Activated T-helper 2 cell treated with anti-CD3 and anti-CD28 coated beads, Interferon-gamma antibody, Interleukin-2, Interleukin-4, amounts not matched to agents 10 μg/mL and 5 μg/mL and 100 μg/mL, durations not matched to agents 14 hours and 24 hours and 36 hours (primary cell): Measurements from ENCODE around the gene NKAIN2. TPM values are rescaled to one million over a fixed set of nuclear protein-coding genes. Genes with fewer than 3 reads are reported as not detected.

Experiments
- DNase-seq: peaks from one replicate; pipeline ENCODE4 v3.0.0; 2021; ENCODE audit warnings: low spot score
- H3K27ac Mint-ChIP-seq: one replicate; pipeline ENCODE4 v1.8.0; 2021; ENCODE audit warnings: mixed read lengths
- H3K27me3 Mint-ChIP-seq: one replicate; pipeline ENCODE4 v1.8.0; 2021; ENCODE audit warnings: low read depth, mixed read lengths
- H3K36me3 Mint-ChIP-seq: one replicate; pipeline ENCODE4 v1.8.0; 2021; ENCODE audit warnings: low read depth, mixed read lengths
- H3K4me1 Mint-ChIP-seq: one replicate; pipeline ENCODE4 v1.8.0; 2021; ENCODE audit warnings: low read depth, mixed read lengths
- H3K4me3 Mint-ChIP-seq: one replicate; pipeline ENCODE4 v1.8.0; 2021; ENCODE audit warnings: low read depth, mild to moderate bottlenecking, moderate library complexity, mixed read lengths
- H3K9me3 Mint-ChIP-seq: one replicate; pipeline ENCODE4 v1.8.0; 2021; ENCODE audit warnings: mixed read lengths
- intact Hi-C: fragments of 100-400 bp; cut with micrococcal nuclease; formaldehyde crosslinking; loops from one replicate; pipeline ENCODE4 v1.15.1; 2023
- total RNA-seq: library from RNA; stranded (reverse); gene quantifications from 2 replicates; pipeline ENCODE4 v1.2.3, GENCODE V29; 2022

The NKAIN2 gene
- total RNA-seq, 1 donor from 2014 or later = not detected

DNA sequence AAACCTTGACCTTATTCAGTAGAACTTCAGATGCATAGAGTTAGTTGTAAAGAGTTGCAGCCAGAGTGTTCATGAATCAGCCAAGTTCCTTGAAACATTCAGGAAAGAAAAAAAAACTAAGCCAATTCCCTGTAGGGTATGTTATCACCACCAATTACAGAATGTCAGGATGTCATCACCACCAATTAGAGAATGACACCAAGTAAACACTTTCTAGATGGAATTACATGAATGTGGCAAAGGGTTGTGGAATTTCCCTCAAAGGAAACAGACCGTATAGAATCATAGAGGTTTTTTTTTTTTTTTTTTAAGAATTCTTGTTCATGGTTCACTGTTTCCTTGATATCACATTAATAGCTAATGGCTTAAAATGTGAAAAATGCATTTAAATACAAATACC lies 686.5 kb downstream of the NKAIN2 start:
- no peaks in the 10 kb centered on the region for H3K4me1 Mint-ChIP-seq
- intact Hi-C loops = no loop called here
- no peaks in the 10 kb centered on the region for H3K27me3 Mint-ChIP-seq
- H3K4me3 Mint-ChIP-seq = no peak overlapping the region
- no peak overlapping the region for H3K27ac Mint-ChIP-seq
- DNase-seq = no peak
- no peaks in the 10 kb centered on the region for H3K36me3 Mint-ChIP-seq
- no peaks in the 10 kb centered on the region for H3K9me3 Mint-ChIP-seq

DNA sequence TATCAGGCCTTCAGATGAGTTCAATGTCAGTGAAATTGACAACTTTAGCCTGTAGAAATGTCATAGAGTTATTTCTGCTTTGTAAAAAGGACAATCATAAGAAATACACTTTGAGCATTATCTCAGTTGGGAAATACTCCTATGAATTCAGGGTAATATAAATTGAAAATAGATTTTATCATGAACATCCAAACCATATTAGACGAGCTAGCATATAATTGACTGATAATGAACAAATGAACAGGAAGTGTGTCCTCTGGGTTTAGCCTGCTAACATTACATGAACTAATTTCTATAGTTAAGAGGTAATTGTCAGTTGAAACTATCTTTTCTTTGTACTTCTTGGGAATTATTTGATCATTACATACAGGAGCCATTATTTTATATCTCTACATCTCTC lies 689.6 kb downstream of the NKAIN2 start:
- no peak for DNase-seq
- Mint-ChIP-seq H3K4me1 (no peaks in the 10 kb centered on the region), H3K36me3 (no peaks in the 10 kb centered on the region), H3K27me3 (no peaks in the 10 kb centered on the region), H3K9me3 (no peaks in the 10 kb centered on the region), H3K4me3 (no peak overlapping the region), H3K27ac (no peak overlapping the region)
- intact Hi-C loops = no loop called here

DNA sequence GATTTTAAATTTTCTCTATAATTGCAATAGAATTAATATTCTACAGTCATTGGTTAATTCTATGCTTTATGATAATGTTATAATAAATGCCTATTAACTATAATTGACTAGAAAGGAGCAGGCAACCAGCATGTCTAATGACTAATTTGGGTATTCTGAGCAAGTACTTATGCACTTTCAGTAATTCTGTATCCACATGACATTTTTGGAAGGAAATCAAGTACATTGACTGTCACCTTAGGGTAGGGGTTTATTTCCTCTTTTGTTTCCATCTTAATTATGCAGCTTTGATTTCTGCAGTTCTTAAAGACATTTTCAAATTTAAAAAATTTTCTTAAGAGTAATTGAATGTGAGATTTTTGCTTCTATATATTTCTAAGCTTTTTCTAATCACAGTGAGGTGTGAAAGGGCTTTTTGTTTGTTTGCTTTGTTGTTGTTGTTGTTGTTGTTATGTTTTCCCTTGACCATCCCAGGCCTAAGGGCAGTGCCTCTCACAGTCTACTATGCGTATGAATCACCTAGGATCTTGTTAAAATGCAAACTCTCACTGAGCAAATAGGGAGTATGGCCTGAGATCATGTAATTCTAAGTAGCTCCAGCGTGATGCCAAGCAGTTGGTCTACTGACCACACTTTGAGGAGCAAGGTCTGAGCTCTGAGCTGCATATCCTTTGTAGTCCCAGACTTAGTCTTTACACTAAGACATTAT lies 691.4 kb downstream of the NKAIN2 start:
- no peak overlapping the region for H3K4me3 Mint-ChIP-seq
- no peaks in the 10 kb centered on the region for H3K9me3 Mint-ChIP-seq
- no peaks in the 10 kb centered on the region for H3K4me1 Mint-ChIP-seq
- DNase-seq = no peak
- H3K36me3 Mint-ChIP-seq = no peaks in the 10 kb centered on the region
- no peak overlapping the region for H3K27ac Mint-ChIP-seq
- intact Hi-C loops = no loop called here
- H3K27me3 Mint-ChIP-seq = no peaks in the 10 kb centered on the region

DNA sequence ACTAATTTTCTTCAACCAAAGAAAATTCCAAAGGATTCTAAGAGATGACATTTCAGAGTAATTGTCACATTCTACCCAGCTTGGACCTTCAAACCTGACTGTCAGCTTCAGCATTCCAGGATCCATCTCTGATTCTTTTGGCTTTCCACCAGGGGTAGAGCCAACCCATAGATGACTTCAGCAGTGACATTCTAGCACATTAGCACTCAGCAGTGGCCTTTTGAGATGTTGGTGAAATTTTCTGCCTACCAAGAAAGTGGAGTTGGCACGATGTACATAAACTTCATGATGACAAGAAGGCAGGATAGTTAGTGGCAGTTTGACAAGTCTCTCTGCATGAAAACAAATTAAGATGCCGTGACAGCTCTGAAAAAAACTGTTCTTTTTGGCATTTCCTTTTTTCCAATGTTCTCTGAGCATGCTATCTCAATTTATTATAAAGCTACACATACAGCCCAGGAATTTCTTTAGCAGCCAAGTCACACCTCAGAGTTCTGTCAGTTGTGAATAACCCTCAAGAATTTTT lies 692.1 kb downstream of the NKAIN2 start:
- H3K27me3 Mint-ChIP-seq = no peaks in the 10 kb centered on the region
- H3K4me1 Mint-ChIP-seq = no peaks in the 10 kb centered on the region
- intact Hi-C loops = no loop called here
- no peak for DNase-seq
- H3K27ac Mint-ChIP-seq = no peak overlapping the region
- no peaks in the 10 kb centered on the region for H3K36me3 Mint-ChIP-seq
- no peak overlapping the region for H3K4me3 Mint-ChIP-seq
- H3K9me3 Mint-ChIP-seq = no peaks in the 10 kb centered on the region

DNA sequence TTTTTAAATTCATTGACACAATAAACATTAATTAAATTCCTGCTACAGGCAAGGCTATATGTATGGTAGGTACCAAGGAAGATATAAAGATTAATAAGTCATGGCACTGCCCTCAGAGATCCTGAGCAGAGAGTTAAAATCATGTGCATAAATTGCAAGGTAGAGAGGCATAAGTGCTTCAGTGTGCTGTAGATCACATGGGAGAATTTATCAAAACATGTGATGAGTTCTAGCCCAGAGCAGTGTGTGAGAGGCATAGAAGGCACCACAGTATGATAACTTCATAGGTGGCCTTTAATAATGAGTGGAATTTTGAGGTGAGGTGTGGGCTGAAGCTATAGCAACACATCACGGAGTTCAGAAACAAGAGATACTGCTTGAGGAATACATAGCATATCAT lies 692.7 kb downstream of the NKAIN2 start:
- H3K36me3 Mint-ChIP-seq = no peaks in the 10 kb centered on the region
- no peak overlapping the region for H3K27ac Mint-ChIP-seq
- no peaks in the 10 kb centered on the region for H3K27me3 Mint-ChIP-seq
- H3K4me3 Mint-ChIP-seq = no peak overlapping the region
- no peaks in the 10 kb centered on the region for H3K4me1 Mint-ChIP-seq
- intact Hi-C loops = no loop called here
- H3K9me3 Mint-ChIP-seq = no peaks in the 10 kb centered on the region
- DNase-seq = no peak

DNA sequence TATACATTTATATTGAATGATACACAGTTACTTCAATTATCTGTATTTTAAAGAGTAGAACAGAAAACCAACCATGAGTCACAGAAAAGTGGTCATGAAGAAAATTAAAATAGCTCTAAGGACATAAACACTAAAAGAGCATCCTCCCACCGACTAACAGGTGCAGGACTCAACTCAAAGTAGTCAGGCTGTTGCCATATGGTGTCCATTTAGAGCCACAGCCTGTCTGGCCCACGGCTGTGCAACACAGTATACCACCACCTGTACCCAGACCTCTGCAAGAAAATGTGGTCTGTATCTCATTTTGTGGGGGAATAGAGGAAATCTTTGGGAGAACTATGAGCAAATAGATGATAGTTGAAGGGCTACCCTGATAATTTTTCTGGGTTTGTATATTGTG lies 708.8 kb downstream of the NKAIN2 start:
- H3K4me3 Mint-ChIP-seq = no peak overlapping the region
- no peaks in the 10 kb centered on the region for H3K4me1 Mint-ChIP-seq
- no peaks in the 10 kb centered on the region for H3K27me3 Mint-ChIP-seq
- intact Hi-C loops = no loop called here
- no peaks in the 10 kb centered on the region for H3K36me3 Mint-ChIP-seq
- H3K27ac Mint-ChIP-seq = no peak overlapping the region
- H3K9me3 Mint-ChIP-seq = no peaks in the 10 kb centered on the region
- DNase-seq = no peak

DNA sequence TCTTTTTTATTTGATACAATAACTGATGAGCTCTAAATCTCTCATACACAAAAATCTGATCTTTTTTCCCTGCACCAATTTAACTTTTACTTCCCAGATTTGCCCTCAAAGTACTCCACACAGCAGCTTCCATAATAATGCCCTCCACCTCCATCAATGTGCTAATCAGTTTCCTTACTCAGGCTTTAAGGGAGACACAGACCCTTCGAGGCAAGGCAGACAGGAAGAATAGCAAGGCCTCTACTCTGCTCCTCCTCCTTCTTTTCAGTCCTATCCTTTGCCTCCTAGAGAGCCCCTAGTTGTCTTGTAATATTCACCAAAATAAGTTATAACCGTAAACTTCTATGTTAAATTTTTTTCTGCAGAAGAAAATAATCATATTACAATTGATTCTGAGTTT lies 713.7 kb downstream of the NKAIN2 start:
- H3K4me3 Mint-ChIP-seq = no peak overlapping the region
- no peak overlapping the region for H3K27ac Mint-ChIP-seq
- no peaks in the 10 kb centered on the region for H3K27me3 Mint-ChIP-seq
- no peaks in the 10 kb centered on the region for H3K9me3 Mint-ChIP-seq
- H3K36me3 Mint-ChIP-seq = no peaks in the 10 kb centered on the region
- no peak for DNase-seq
- H3K4me1 Mint-ChIP-seq = no peaks in the 10 kb centered on the region
- intact Hi-C loops = no loop called here

DNA sequence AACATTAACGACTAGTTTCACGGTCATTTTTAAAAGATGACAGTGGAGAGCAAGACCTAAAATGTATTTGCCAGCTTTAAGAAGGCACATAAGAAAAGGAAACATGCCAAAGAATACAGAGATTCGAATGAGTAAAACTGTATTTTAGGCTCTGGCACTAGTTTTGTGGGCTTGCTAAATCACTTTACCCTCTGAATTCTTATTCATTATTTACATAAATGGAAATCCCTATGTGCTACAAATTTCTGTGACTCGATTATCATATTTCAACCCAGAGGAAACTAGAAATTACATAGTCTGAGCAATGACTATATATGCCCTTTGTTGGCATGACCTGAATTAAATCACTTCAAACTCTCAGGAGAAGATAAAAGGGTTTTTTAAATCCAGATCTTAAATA lies 716.8 kb downstream of the NKAIN2 start:
- DNase-seq = no peak
- no peak overlapping the region for H3K27ac Mint-ChIP-seq
- intact Hi-C loops = no loop called here
- no peak overlapping the region for H3K4me3 Mint-ChIP-seq
- no peaks in the 10 kb centered on the region for H3K4me1 Mint-ChIP-seq
- no peaks in the 10 kb centered on the region for H3K36me3 Mint-ChIP-seq
- H3K9me3 Mint-ChIP-seq = no peaks in the 10 kb centered on the region
- H3K27me3 Mint-ChIP-seq = no peaks in the 10 kb centered on the region

DNA sequence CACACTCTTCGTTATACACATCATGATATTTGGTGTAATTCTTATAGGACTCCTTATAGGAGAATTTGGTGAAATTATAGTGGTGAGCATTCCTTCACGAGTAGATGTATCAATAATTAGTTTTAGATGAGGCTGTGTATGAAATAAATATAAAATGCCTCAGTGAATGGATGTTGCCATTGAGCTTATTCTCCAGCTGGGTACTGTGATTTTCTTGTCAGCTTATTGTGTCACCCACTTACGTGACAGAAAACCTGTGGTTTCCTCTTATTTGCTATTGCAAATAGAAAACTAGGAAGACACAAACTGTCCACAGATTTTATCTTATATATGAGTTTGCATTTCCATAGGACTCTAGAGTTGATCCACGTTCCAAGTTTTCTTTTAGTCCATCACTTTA lies 718.7 kb downstream of the NKAIN2 start:
- intact Hi-C loops = no loop called here
- no peak overlapping the region for H3K4me3 Mint-ChIP-seq
- no peaks in the 10 kb centered on the region for H3K4me1 Mint-ChIP-seq
- H3K27me3 Mint-ChIP-seq = no peaks in the 10 kb centered on the region
- no peaks in the 10 kb centered on the region for H3K9me3 Mint-ChIP-seq
- no peak overlapping the region for H3K27ac Mint-ChIP-seq
- no peaks in the 10 kb centered on the region for H3K36me3 Mint-ChIP-seq
- DNase-seq = no peak

DNA sequence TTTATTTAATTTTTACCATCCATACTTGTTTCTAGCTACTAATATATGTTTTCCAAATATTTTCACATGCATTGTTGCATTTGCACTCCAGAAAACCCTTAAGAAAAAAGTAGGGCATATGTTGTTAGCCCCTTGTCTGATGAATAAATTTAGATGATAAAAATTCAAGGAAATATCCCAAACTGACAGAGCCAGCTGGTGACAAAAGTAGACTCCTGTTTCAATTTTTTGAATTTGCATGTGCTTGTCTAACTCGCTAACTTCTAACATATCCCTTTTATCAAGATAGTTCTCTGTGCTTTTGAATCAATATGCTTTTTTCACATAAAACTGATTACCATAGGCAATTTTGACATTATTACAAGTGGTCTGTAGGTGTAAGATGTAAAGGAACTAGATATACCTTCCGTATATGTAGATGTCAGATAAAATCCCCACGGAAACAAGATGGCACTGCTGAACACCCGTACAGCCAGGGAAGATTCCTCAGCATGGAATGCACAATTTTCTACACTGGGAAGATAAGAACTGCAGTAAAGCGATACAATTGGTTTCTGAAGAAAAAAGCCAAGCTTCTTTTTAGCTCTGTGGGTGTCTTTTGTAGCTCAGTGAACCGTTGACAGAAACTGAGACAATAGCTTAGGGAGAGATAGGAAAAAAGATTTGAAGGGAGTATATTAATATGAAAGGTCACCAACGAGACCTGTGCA lies 721.0 kb downstream of the NKAIN2 start:
- Mint-ChIP-seq H3K4me3 (no peak overlapping the region), H3K27me3 (no peaks in the 10 kb centered on the region), H3K27ac (no peak overlapping the region), H3K4me1 (no peaks in the 10 kb centered on the region), H3K9me3 (no peaks in the 10 kb centered on the region), H3K36me3 (no peaks in the 10 kb centered on the region)
- intact Hi-C loops = no loop called here
- no peak for DNase-seq

DNA sequence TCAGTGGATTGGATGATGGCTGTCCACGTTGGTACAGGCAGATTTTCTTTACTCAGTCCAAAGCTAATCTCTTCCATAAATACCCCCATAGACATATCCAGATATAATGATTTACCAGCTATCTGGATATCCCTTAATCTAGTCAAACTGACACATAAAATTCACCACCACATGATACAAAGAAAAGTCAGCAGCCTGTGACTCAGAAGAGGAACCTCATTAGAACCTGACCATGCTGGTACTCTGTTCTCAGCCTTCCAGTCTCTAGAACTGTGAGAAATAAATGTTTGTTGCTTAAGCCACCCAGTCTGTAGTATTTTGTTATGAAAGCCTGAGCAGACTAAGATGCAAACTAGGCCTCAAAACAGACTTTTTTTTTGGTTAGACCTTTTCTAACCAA lies 727.3 kb downstream of the NKAIN2 start:
- DNase-seq = no peak
- H3K27ac Mint-ChIP-seq = no peak overlapping the region
- no peak overlapping the region for H3K4me3 Mint-ChIP-seq
- H3K36me3 Mint-ChIP-seq = no peaks in the 10 kb centered on the region
- no peaks in the 10 kb centered on the region for H3K4me1 Mint-ChIP-seq
- intact Hi-C loops = no loop called here
- H3K27me3 Mint-ChIP-seq = no peaks in the 10 kb centered on the region
- no peaks in the 10 kb centered on the region for H3K9me3 Mint-ChIP-seq

DNA sequence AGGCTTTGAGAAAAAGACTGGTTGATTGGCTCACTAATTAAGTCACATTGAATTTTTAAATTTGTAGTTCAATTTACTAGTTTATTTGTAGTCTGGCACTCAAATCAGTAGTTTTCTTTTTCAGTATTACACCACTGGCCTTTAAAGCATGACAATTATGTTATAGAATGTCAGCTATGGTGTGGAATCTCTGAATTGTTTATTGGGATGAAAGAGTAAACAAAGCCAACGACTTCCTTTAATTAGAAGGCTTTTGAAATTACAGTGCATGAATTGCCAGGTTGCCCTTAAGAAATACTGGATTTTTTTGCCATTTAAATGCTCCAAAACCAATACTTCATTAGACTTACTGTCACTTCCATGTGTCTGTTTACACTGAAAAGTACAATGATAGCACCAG lies 731.6 kb downstream of the NKAIN2 start:
- no peaks in the 10 kb centered on the region for H3K9me3 Mint-ChIP-seq
- no peak overlapping the region for H3K27ac Mint-ChIP-seq
- H3K36me3 Mint-ChIP-seq = no peaks in the 10 kb centered on the region
- H3K27me3 Mint-ChIP-seq = no peaks in the 10 kb centered on the region
- intact Hi-C loops = no loop called here
- DNase-seq = no peak
- H3K4me3 Mint-ChIP-seq = no peak overlapping the region
- no peaks in the 10 kb centered on the region for H3K4me1 Mint-ChIP-seq

DNA sequence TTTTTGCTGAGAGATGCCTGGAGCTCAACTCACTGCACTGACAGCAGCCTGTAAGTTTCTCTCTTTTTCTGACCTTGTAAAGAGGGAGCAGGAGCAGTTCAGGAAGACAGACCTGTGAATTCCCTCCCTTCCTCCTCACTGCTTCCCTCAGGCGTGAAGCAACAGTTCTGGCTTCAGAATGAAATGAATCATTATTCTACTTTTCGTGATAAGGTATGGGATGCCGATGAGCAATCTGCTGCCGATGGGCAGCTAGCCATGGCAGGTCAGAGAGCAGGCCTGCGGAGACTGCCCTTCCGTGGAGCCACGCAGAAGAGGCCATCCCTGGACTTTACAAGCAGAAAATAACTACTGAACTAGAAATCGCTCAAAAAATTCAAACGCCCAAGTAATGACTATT lies 732.1 kb downstream of the NKAIN2 start:
- H3K4me1 Mint-ChIP-seq = no peaks in the 10 kb centered on the region
- no peaks in the 10 kb centered on the region for H3K9me3 Mint-ChIP-seq
- no peak for DNase-seq
- intact Hi-C loops = no loop called here
- H3K27me3 Mint-ChIP-seq = no peaks in the 10 kb centered on the region
- H3K4me3 Mint-ChIP-seq = no peak overlapping the region
- no peak overlapping the region for H3K27ac Mint-ChIP-seq
- no peaks in the 10 kb centered on the region for H3K36me3 Mint-ChIP-seq
